OCI-LY7 (cell line): ENCODE data around the gene PKD1L1. TPM values are rescaled to one million over a fixed set of nuclear protein-coding genes. Genes with fewer than 3 reads are reported as not detected.

Experiments
- BruUV-seq: library from RNA; stranded (reverse); fragments of 400-500 nt; replicated peaks from 2 replicates; lab custom pipeline; 2021; lab: Mats Ljungman, UMichigan
- CTCF ChIA-PET: fragments of 300-600 bp; sonication (Branson Sonifier 250); formaldehyde crosslinking; loops from one replicate; lab custom pipeline; 2022; ENCODE audit warnings: antibody characterized with exemption; ENCODE audit not compliant: unreplicated experiment; lab: Charles Lee
- POLR2A ChIA-PET: fragments of 300-600 bp; sonication (Branson Sonifier 250); formaldehyde crosslinking; loops from one replicate; lab custom pipeline; 2022; ENCODE audit warnings: antibody characterized with exemption; lab: Charles Lee
- DNase-seq: peaks from one replicate; pipeline ENCODE4 v3.0.0-alpha.2; 2015; ENCODE audit warnings: low spot score
- H2AFZ ChIP-seq: fragments of 200-600 bp; sonication (generic), shearing (Covaris generic); 2 replicates; pipeline ENCODE4 v1.6.1; 2014; ENCODE audit warnings: mild to moderate bottlenecking, antibody characterized with exemption, low read length, moderate library complexity
- H3K27ac ChIP-seq: fragments of 200-600 bp; sonication (generic); 2 replicates; pipeline ENCODE4 v1.5.1; 2014; ENCODE audit warnings: mixed run types, low read depth, mild to moderate bottlenecking, moderate library complexity, low read length, inconsistent platforms; ENCODE audit not compliant: poor library complexity, severe bottlenecking
- H3K36me3 ChIP-seq: fragments of 200-600 bp; sonication (generic); 2 replicates; pipeline ENCODE4 v1.6.1; 2014; ENCODE audit warnings: mild to moderate bottlenecking, antibody characterized with exemption, low read length, moderate library complexity, mixed read lengths; ENCODE audit not compliant: insufficient read depth
- H3K4me1 ChIP-seq: fragments of 200-600 bp; sonication (generic); 2 replicates; pipeline ENCODE4 v1.5.1; 2014; ENCODE audit warnings: mild to moderate bottlenecking, low read length; ENCODE audit not compliant: insufficient read depth, poor library complexity, severe bottlenecking
- H3K4me2 ChIP-seq: fragments of 200-600 bp; sonication (generic); 2 replicates; pipeline ENCODE4 v1.6.1; 2014; ENCODE audit warnings: mild to moderate bottlenecking, low read length
- H3K4me3 ChIP-seq: fragments of 200-600 bp; sonication (generic); 2 replicates; pipeline ENCODE4 v1.5.1; 2014; ENCODE audit warnings: mild to moderate bottlenecking, low read depth, low read length; ENCODE audit not compliant: poor library complexity, severe bottlenecking
- H3K79me2 ChIP-seq: fragments of 200-600 bp; sonication (generic); 2 replicates; pipeline ENCODE4 v1.6.1; 2016; ENCODE audit warnings: low read depth, mild to moderate bottlenecking, low read length, moderate library complexity, mixed read lengths; ENCODE audit not compliant: insufficient read depth
- H3K9me2 ChIP-seq: fragments of 200-600 bp; sonication (generic); 2 replicates; pipeline ENCODE4 v1.6.1; 2016; ENCODE audit warnings: mild to moderate bottlenecking, low read length, mixed read lengths; ENCODE audit not compliant: insufficient read depth
- H3K9me3 ChIP-seq: fragments of 200-600 bp; sonication (generic); 2 replicates; pipeline ENCODE4 v1.6.1; 2014; ENCODE audit warnings: mild to moderate bottlenecking, mixed run types, low read length, mixed read lengths
- H4K20me1 ChIP-seq: fragments of 200-600 bp; sonication (generic); 2 replicates; pipeline ENCODE4 v1.6.1; 2014; ENCODE audit warnings: mild to moderate bottlenecking, antibody characterized with exemption, low read length, moderate library complexity, mixed read lengths; ENCODE audit not compliant: insufficient read depth
- EZH2phosphoT487 ChIP-seq: fragments of 200-600 bp; sonication (generic); IDR thresholded peaks from 2 replicates; pipeline ENCODE4 v1.6.1; 2018; ENCODE audit warnings: low read depth, borderline replicate concordance, mild to moderate bottlenecking, mixed run types, antibody characterized with exemption, low read length, moderate library complexity, mixed read lengths
- intact Hi-C: fragments of 100-400 bp; cut with micrococcal nuclease; formaldehyde crosslinking; loops from one replicate; pipeline ENCODE4 v1.10.0; 2022; ENCODE audit not compliant: unreplicated experiment
- total RNA-seq, 2 experiments: library from RNA; depleted of rRNA in 1 of 2; stranded (reverse); fragments of >200 nt in 1 of 2; shearing (Covaris generic) in 1 of 2; gene quantifications; 2 replicates each; pipeline ENCODE4 v1.2.3, GENCODE V29; 2014 to 2022
- TF ChIP-seq, protein P1 (sequence below): fragments of 200-600 bp; sonication (generic); conservative IDR thresholded peaks from 2 replicates; pipeline ENCODE4 v1.5.1; 2014; ENCODE audit warnings: mild to moderate bottlenecking, antibody characterized with exemption, low read length, moderate library complexity, mixed read lengths

The PKD1L1 gene
- total RNA-seq, 2 experiments from 2014 or later: 0.19 to 0.63 TPM

DNA sequence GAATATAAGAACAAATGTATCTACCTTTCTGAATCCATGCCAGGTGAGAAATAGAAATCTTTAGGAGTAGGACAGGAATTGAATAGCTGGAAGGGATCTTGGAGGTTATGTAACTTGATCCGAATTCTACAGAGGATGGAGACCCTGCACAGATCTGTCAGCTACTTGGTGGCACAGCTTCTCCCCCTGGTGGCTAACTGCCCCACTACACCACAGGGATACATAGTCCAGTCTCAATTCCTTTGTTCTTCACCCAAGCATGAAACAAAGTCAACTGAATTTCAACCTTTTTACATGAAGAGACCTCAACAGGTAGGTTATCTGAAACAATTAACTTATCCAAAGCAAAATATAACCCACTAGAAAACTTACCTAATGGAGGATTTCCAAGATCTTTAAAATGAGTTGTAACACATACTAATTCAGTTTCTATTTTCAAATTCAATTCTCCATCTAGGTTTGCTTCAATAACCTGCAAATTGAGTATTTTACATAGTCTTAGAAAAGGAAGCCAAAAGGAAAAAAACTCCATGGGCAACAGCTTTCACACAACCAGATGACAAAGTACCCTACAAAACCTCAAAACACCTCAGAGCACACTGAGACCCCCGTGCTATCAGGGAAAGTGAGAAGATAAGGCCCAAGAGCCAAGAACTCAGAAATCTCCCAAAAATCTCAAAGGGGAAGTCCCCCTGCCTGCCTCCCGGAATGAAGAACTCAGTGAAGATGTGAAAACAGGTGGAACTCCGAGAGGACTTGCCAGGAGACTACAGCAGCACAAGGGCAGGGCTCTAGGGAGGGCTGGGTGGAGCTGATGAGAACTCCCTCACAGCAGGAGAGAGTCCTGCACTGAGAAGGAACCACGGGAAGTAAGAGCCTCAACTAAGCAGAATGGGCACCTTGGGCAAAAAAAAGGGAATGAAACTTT lies 20.8 kb upstream of the PKD1L1 start:
- intact Hi-C loops: loop anchor here (1.0 kb wide), 2 partner anchors 24 to 117 kb away; no protein-coding TSS in a partner anchor
- ChIA-PET POLR2A (interaction anchor here (0.5 to 0.8 kb wide), 2 partner anchors 9 to 1389 kb away, joined by 3 to 4 read pairs; no protein-coding TSS in a partner anchor), CTCF (interaction anchor here (1.0 kb wide), 1 partner anchor 25 kb away, joined by 6 read pairs; no protein-coding TSS in a partner anchor)
- Histone ChIP-seq H3K4me2 (no peak overlapping the region), H3K9me2 (no peaks in the 10 kb centered on the region), H4K20me1 (no peaks in the 10 kb centered on the region), H3K4me3 (no peak overlapping the region), H3K79me2 (no peaks in the 10 kb centered on the region), H3K9me3 (no peaks in the 10 kb centered on the region), H3K36me3 (peaks cover 95% of the 10 kb centered on the region), H3K27ac (no peak overlapping the region), H2AFZ (no peak overlapping the region), H3K4me1 (peaks cover 4% of the 10 kb centered on the region)
- BruUV-seq: no TSS peak
- DNase-seq: peak; percentile 66
- TF ChIP-seq EZH2phosphoT487: no peak
- TF ChIP-seq, protein P1, sequence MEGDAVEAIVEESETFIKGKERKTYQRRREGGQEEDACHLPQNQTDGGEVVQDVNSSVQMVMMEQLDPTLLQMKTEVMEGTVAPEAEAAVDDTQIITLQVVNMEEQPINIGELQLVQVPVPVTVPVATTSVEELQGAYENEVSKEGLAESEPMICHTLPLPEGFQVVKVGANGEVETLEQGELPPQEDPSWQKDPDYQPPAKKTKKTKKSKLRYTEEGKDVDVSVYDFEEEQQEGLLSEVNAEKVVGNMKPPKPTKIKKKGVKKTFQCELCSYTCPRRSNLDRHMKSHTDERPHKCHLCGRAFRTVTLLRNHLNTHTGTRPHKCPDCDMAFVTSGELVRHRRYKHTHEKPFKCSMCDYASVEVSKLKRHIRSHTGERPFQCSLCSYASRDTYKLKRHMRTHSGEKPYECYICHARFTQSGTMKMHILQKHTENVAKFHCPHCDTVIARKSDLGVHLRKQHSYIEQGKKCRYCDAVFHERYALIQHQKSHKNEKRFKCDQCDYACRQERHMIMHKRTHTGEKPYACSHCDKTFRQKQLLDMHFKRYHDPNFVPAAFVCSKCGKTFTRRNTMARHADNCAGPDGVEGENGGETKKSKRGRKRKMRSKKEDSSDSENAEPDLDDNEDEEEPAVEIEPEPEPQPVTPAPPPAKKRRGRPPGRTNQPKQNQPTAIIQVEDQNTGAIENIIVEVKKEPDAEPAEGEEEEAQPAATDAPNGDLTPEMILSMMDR: peak; percentile 99

GRCh38 chr7:47967708-47968107 lies 19.4 kb upstream of the PKD1L1 start:
- H3K4me2 ChIP-seq: no peak overlapping the region
- CTCF ChIA-PET: no interaction called here
- H2AFZ ChIP-seq: no peak overlapping the region
- no peaks in the 10 kb centered on the region for H4K20me1 ChIP-seq
- DNase-seq: no peak
- intact Hi-C loops: no loop called here
- no TSS peak for BruUV-seq
- H3K36me3 ChIP-seq: peaks cover 95% of the 10 kb centered on the region
- H3K9me3 ChIP-seq: no peaks in the 10 kb centered on the region
- H3K9me2 ChIP-seq: no peaks in the 10 kb centered on the region
- no peak overlapping the region for H3K4me3 ChIP-seq
- POLR2A ChIA-PET: interaction anchor here (0.5 to 1.0 kb wide), 5 partner anchors 10 to 1239 kb away, joined by 3 to 4 read pairs (median 3); no protein-coding TSS in a partner anchor
- H3K79me2 ChIP-seq: no peaks in the 10 kb centered on the region
- no peak overlapping the region for H3K27ac ChIP-seq
- no peak for TF ChIP-seq EZH2phosphoT487
- TF ChIP-seq, protein P1: no peak
- H3K4me1 ChIP-seq: peaks cover 4% of the 10 kb centered on the region
